H9 (cell line): ENCODE data around the gene CYP2U1. TPM values are rescaled to one million over a fixed set of nuclear protein-coding genes. Genes with fewer than 3 reads are reported as not detected.

Experiments
- DNase-seq: peaks from one replicate; pipeline ENCODE4 v3.0.0-alpha.2; 2017
- H2AFZ ChIP-seq: one replicate; pipeline ENCODE4 v1.6.1; 2013; ENCODE audit warnings: mild to moderate bottlenecking, low read length, control low read depth, moderate library complexity
- H2AK5ac ChIP-seq: 2 replicates; pipeline ENCODE4 v1.6.1; 2013; ENCODE audit warnings: low read length, control low read depth, mixed read lengths; ENCODE audit not compliant: insufficient read length
- H2BK120ac ChIP-seq: one replicate; pipeline ENCODE4 v1.6.1; 2013; ENCODE audit warnings: low read depth, mild to moderate bottlenecking, low read length, control low read depth, inconsistent platforms; ENCODE audit not compliant: poor library complexity, severe bottlenecking
- H2BK12ac ChIP-seq: 2 replicates; pipeline ENCODE4 v1.6.1; 2013; ENCODE audit warnings: low read length, control low read depth, mixed read lengths, low read depth; ENCODE audit not compliant: insufficient read length
- H2BK15ac ChIP-seq: 2 replicates; pipeline ENCODE4 v1.6.1; 2013; ENCODE audit warnings: low read depth, low read length, control low read depth
- H2BK20ac ChIP-seq: one replicate; pipeline ENCODE4 v1.6.1; 2013; ENCODE audit warnings: low read depth, mild to moderate bottlenecking, low read length, control low read depth, inconsistent platforms; ENCODE audit not compliant: poor library complexity, severe bottlenecking
- H2BK5ac ChIP-seq: 2 replicates; pipeline ENCODE4 v1.6.1; 2013; ENCODE audit warnings: low read length, control low read depth, mixed read lengths; ENCODE audit not compliant: insufficient read length
- H3K14ac ChIP-seq: 2 replicates; pipeline ENCODE4 v1.6.1; 2013; ENCODE audit warnings: low read length, control low read depth; ENCODE audit not compliant: insufficient read depth
- H3K18ac ChIP-seq: 2 replicates; pipeline ENCODE4 v1.6.1; 2013; ENCODE audit warnings: low read depth, mild to moderate bottlenecking, mixed read lengths, low read length, control low read depth; ENCODE audit not compliant: insufficient read length
- H3K23ac ChIP-seq: 2 replicates; pipeline ENCODE4 v1.6.1; 2013; ENCODE audit warnings: low read length, control low read depth, mixed read lengths, low read depth; ENCODE audit not compliant: insufficient read length
- H3K23me2 ChIP-seq: 2 replicates; pipeline ENCODE4 v1.6.1; 2013; ENCODE audit warnings: low read depth, mild to moderate bottlenecking, mixed read lengths, low read length, control low read depth; ENCODE audit not compliant: insufficient read length, poor library complexity, severe bottlenecking
- H3K27ac ChIP-seq: 2 replicates; pipeline ENCODE4 v1.5.1; 2013; ENCODE audit warnings: low read length, control low read depth, mixed read lengths, low read depth; ENCODE audit not compliant: insufficient read length
- H3K27me3 ChIP-seq: 2 replicates; pipeline ENCODE4 v1.6.1; 2013; ENCODE audit warnings: low read length, control low read depth, inconsistent platforms; ENCODE audit not compliant: insufficient read depth
- H3K4ac ChIP-seq: 2 replicates; pipeline ENCODE4 v1.6.1; 2013; ENCODE audit warnings: low read depth, mild to moderate bottlenecking, control low read depth, inconsistent platforms, low read length, moderate library complexity
- H3K4me1 ChIP-seq: 2 replicates; pipeline ENCODE4 v1.6.1; 2013; ENCODE audit warnings: low read length, control low read depth, inconsistent platforms; ENCODE audit not compliant: insufficient read depth
- H3K4me2 ChIP-seq: 2 replicates; pipeline ENCODE4 v1.6.1; 2013; ENCODE audit warnings: low read length, control low read depth, mixed read lengths; ENCODE audit not compliant: insufficient read length, insufficient read depth
- H3K56ac ChIP-seq: 2 replicates; pipeline ENCODE4 v1.6.1; 2013; ENCODE audit warnings: low read depth, mild to moderate bottlenecking, mixed read lengths, low read length, control low read depth; ENCODE audit not compliant: insufficient read length
- H3K79me1 ChIP-seq: 2 replicates; pipeline ENCODE4 v1.6.1; 2013; ENCODE audit warnings: low read depth, mild to moderate bottlenecking, moderate library complexity, low read length, control low read depth, inconsistent platforms; ENCODE audit not compliant: insufficient read depth, poor library complexity, severe bottlenecking
- H3K79me2 ChIP-seq: 2 replicates; pipeline ENCODE4 v1.6.1; 2013; ENCODE audit warnings: low read length, control low read depth, inconsistent platforms; ENCODE audit not compliant: insufficient read depth
- H3K9ac ChIP-seq: 2 replicates; pipeline ENCODE4 v1.6.1; 2013; ENCODE audit warnings: low read length, control low read depth, mixed read lengths; ENCODE audit not compliant: insufficient read length; ENCODE audit errors: extremely low read depth
- H3K9me3 ChIP-seq: one replicate; pipeline ENCODE4 v1.6.1; 2013; ENCODE audit warnings: low read depth, low read length, inconsistent platforms; ENCODE audit not compliant: control insufficient read depth
- H3T11ph ChIP-seq: one replicate; pipeline ENCODE4 v1.6.1; 2013; ENCODE audit warnings: mild to moderate bottlenecking, low read length, control low read depth, inconsistent platforms
- H4K20me1 ChIP-seq: one replicate; pipeline ENCODE4 v1.6.1; 2013; ENCODE audit not compliant: control insufficient read depth, insufficient read length, insufficient read depth
- H4K5ac ChIP-seq: 2 replicates; pipeline ENCODE4 v1.6.1; 2013; ENCODE audit warnings: low read depth, mild to moderate bottlenecking, mixed read lengths, low read length, control low read depth; ENCODE audit not compliant: insufficient read length
- H4K8ac ChIP-seq: replicated peaks from 2 replicates; pipeline ENCODE4 v1.6.1; 2013; ENCODE audit warnings: low read length, control low read depth, mixed read lengths, low read depth; ENCODE audit not compliant: insufficient read length
- H4K91ac ChIP-seq: 2 replicates; pipeline ENCODE4 v1.6.1; 2013; ENCODE audit warnings: low read depth, mild to moderate bottlenecking, moderate library complexity, mixed read lengths, low read length, control low read depth; ENCODE audit not compliant: insufficient read length
- H3K27ac Mint-ChIP-seq, 3 experiments: 2 replicates in 2 of 3; 3 replicates in 1 of 3; pipeline ENCODE4 v1.8.0; 2020 to 2021; ENCODE audit warnings: mixed read lengths in 3 of 3, mild to moderate bottlenecking in 1 of 3, moderate library complexity in 1 of 3
- H3K27me3 Mint-ChIP-seq: 2 replicates; pipeline ENCODE4 v1.8.0; 2021; ENCODE audit warnings: low read depth, mild to moderate bottlenecking, moderate library complexity, mixed read lengths
- H3K36me3 Mint-ChIP-seq, 3 experiments: 2 replicates in 2 of 3; 3 replicates in 1 of 3; pipeline ENCODE4 v1.8.0; 2020 to 2021; ENCODE audit warnings: low read depth in 3 of 3, mixed read lengths in 3 of 3; ENCODE audit not compliant: insufficient read depth in 1 of 3
- H3K4me1 Mint-ChIP-seq, 2 experiments: 2 replicates each; pipeline ENCODE4 v1.8.0; 2020; ENCODE audit warnings: mixed read lengths in 2 of 2
- H3K4me3 Mint-ChIP-seq, 2 experiments: 2 replicates in 1 of 2; 3 replicates in 1 of 2; pipeline ENCODE4 v1.8.0; 2020 to 2021; ENCODE audit warnings: mild to moderate bottlenecking in 2 of 2, mixed read lengths in 2 of 2, moderate library complexity in 1 of 2
- H3K9me3 Mint-ChIP-seq, 2 experiments: 2 replicates in 1 of 2; 3 replicates in 1 of 2; pipeline ENCODE4 v1.8.0; 2020; ENCODE audit warnings: mild to moderate bottlenecking in 2 of 2, mixed read lengths in 2 of 2, moderate library complexity in 1 of 2
- total RNA-seq: library from RNA; stranded (reverse); gene quantifications from 2 replicates; pipeline ENCODE4 v1.2.1, GENCODE V29; 2021
- TF ChIP-seq, protein P1 (sequence below): fragments of 200-600 bp; sonication (generic); conservative IDR thresholded peaks from 3 replicates; pipeline ENCODE4 v1.8.0; 2021; ENCODE audit warnings: antibody characterized with exemption, mild to moderate bottlenecking

CYP2U1 gene
- total RNA-seq, 1 experiment from 2014 or later, result 9.6 TPM

DNA sequence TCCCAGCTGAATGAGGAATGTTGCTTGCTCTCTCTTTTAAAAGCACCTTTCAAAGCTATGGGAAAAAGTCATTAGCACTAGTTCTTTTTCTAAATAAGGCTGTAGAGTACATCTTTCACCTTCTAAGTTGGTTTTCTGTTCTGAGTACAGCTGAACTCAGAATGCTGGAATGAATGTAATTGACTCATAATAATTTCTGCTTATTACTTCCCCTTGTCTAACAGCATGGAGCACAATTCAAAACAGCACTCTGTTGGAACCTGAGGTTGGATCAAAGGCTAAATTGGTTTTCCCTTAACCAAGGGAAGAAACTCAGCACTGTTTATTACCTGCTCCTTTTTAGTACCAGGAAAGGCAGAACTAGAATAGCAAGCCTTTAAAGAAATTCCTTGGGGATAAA lies 33.5 kb upstream of the CYP2U1 start:
- H3K14ac ChIP-seq, result no peak overlapping the region
- H3K9me3 ChIP-seq, result no peaks in the 10 kb centered on the region
- H3K79me1 ChIP-seq, result no peaks in the 10 kb centered on the region
- no peak overlapping the region for H3K56ac ChIP-seq
- H3K18ac ChIP-seq, result no peak overlapping the region
- no peak overlapping the region for H2AFZ ChIP-seq
- no peaks in the 10 kb centered on the region; a peak in 1 of 5 replicates for H3K9me3 Mint-ChIP-seq
- H4K5ac ChIP-seq, result no peak overlapping the region
- H3K36me3 Mint-ChIP-seq, result peaks cover 0 to 25% (median 8%) of the 10 kb centered on the region in 3 experiments; a peak in 5 of 7 replicates
- H4K91ac ChIP-seq, result no peak overlapping the region
- no peaks in the 10 kb centered on the region for H3K79me2 ChIP-seq
- H2BK15ac ChIP-seq, result no peak overlapping the region
- no peaks in the 10 kb centered on the region for H3K4me1 ChIP-seq
- H3K27ac Mint-ChIP-seq, result no peak overlapping the region
- H3K9ac ChIP-seq, result no peak overlapping the region
- H3K4me2 ChIP-seq, result no peak overlapping the region
- no peaks in the 10 kb centered on the region for H3K27me3 Mint-ChIP-seq
- no peaks in the 10 kb centered on the region for H4K20me1 ChIP-seq
- no peak for DNase-seq
- H4K8ac ChIP-seq, result no peak overlapping the region
- H2BK20ac ChIP-seq, result no peak overlapping the region
- no peak overlapping the region for H3K4ac ChIP-seq
- no peak overlapping the region for H3K4me3 Mint-ChIP-seq
- H2BK5ac ChIP-seq, result no peak overlapping the region
- H3K4me1 Mint-ChIP-seq, result peaks cover 15 to 17% of the 10 kb centered on the region in 2 experiments; a peak in 3 of 4 replicates
- H2AK5ac ChIP-seq, result no peak overlapping the region
- H3K27me3 ChIP-seq, result no peaks in the 10 kb centered on the region
- TF ChIP-seq, protein P1, sequence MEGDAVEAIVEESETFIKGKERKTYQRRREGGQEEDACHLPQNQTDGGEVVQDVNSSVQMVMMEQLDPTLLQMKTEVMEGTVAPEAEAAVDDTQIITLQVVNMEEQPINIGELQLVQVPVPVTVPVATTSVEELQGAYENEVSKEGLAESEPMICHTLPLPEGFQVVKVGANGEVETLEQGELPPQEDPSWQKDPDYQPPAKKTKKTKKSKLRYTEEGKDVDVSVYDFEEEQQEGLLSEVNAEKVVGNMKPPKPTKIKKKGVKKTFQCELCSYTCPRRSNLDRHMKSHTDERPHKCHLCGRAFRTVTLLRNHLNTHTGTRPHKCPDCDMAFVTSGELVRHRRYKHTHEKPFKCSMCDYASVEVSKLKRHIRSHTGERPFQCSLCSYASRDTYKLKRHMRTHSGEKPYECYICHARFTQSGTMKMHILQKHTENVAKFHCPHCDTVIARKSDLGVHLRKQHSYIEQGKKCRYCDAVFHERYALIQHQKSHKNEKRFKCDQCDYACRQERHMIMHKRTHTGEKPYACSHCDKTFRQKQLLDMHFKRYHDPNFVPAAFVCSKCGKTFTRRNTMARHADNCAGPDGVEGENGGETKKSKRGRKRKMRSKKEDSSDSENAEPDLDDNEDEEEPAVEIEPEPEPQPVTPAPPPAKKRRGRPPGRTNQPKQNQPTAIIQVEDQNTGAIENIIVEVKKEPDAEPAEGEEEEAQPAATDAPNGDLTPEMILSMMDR, result no peak
- no peaks in the 10 kb centered on the region for H3K23me2 ChIP-seq
- no peak overlapping the region for H2BK12ac ChIP-seq
- no peak overlapping the region for H3K27ac ChIP-seq
- H3K23ac ChIP-seq, result no peak overlapping the region
- H3T11ph ChIP-seq, result no peak overlapping the region
- H2BK120ac ChIP-seq, result no peak overlapping the region
